ENCODE results near the gene SLC38A11. TPM values are rescaled to one million over a fixed set of nuclear protein-coding genes. Genes with fewer than 3 reads are reported as not detected.

The SLC38A11 gene
- total RNA-seq, 4 donors from 2014 or later, result 2.4 to 12.0 (median 3.3) TPM; not detected in 1

- Histone ChIP-seq H3K27ac (no peak overlapping the region), H3K9me3 (no peaks in the 10 kb centered on the region), H3K27me3 (no peaks in the 10 kb centered on the region), H3K36me3 (no peaks in the 10 kb centered on the region), H3K4me1 (no peaks in the 10 kb centered on the region), H3K4me3 (no peak overlapping the region)
- no peak for DNase-seq
- TF ChIP-seq POLR2AphosphoS5 (IDR thresholded peaks at IDR 0.05), result no peak
- no peak for TF ChIP-seq CTCF (IDR thresholded peaks at IDR 0.05)
- no peak for TF ChIP-seq EP300 (IDR thresholded peaks at IDR 0.05; ENCODE audit: low read depth)
- TF ChIP-seq POLR2A (IDR thresholded peaks at IDR 0.05), result no peak
- WGBS, 2 donors (ENCODE audit: low coverage in 1 of 2), result 35 to 55% methylated on average over 2 of the region's 2 CpGs
- intact Hi-C loops (cut with DNase I; ENCODE audit: low total_unique reads), result no loop called here
- in situ Hi-C loops (cut with MboI; ENCODE audit: low pct_ligation_motif_present in 1 of 4, low pct_unique_long_range_greater_than_20kb in 1 of 4, low sequenced_read_pairs in 3 of 4), result no loop called here
Observed at GRCh38 chr2:164879901-164880535, 75.3 kb downstream of the SLC38A11 start.

- DNase-seq, result no peak
- intact Hi-C loops (cut with DNase I; ENCODE audit: low total_unique reads), result no loop called here
- no peak overlapping the region for H3K27ac ChIP-seq
- H3K27me3 ChIP-seq, result no peaks in the 10 kb centered on the region
- in situ Hi-C loops (cut with MboI; ENCODE audit: low pct_ligation_motif_present in 1 of 4, low pct_unique_long_range_greater_than_20kb in 1 of 4, low sequenced_read_pairs in 3 of 4), result no loop called here
- H3K9me3 ChIP-seq, result no peaks in the 10 kb centered on the region
- no peaks in the 10 kb centered on the region for H3K36me3 ChIP-seq
- H3K4me1 ChIP-seq, result peaks cover 0 to 4% (median 0%) of the 10 kb centered on the region in 4 donors
- no peak overlapping the region for H3K4me3 ChIP-seq
- TF ChIP-seq POLR2AphosphoS5 (IDR thresholded peaks at IDR 0.05), result no peak
- no peak for TF ChIP-seq POLR2A (IDR thresholded peaks at IDR 0.05)
- TF ChIP-seq CTCF (IDR thresholded peaks at IDR 0.05), result no peak
- no peak for TF ChIP-seq EP300 (IDR thresholded peaks at IDR 0.05; ENCODE audit: low read depth)
Observed at GRCh38 chr2:164877927-164878326, 77.4 kb downstream of the SLC38A11 start.

- Histone ChIP-seq H3K9me3 (no peaks in the 10 kb centered on the region), H3K27me3 (no peaks in the 10 kb centered on the region), H3K36me3 (no peaks in the 10 kb centered on the region), H3K4me1 (peaks cover 0 to 4% (median 0%) of the 10 kb centered on the region in 4 donors), H3K27ac (no peak overlapping the region), H3K4me3 (no peak overlapping the region)
- TF ChIP-seq POLR2AphosphoS5 (IDR thresholded peaks at IDR 0.05) (no peak), EP300 (IDR thresholded peaks at IDR 0.05; ENCODE audit: low read depth) (no peak), POLR2A (IDR thresholded peaks at IDR 0.05) (no peak), CTCF (IDR thresholded peaks at IDR 0.05) (no peak)
- in situ Hi-C loops (cut with MboI; ENCODE audit: low pct_ligation_motif_present in 1 of 4, low pct_unique_long_range_greater_than_20kb in 1 of 4, low sequenced_read_pairs in 3 of 4), result no loop called here
- no peak for DNase-seq
- intact Hi-C loops (cut with DNase I; ENCODE audit: low total_unique reads), result no loop called here
- WGBS, 2 donors (ENCODE audit: low coverage in 1 of 2), result 83 to 85% methylated on average over 2 to 4 of the region's 4 CpGs
Observed at GRCh38 chr2:164877169-164877568, 78.2 kb downstream of the SLC38A11 start.

GRCh38 chr2:164875334-164876205, 79.8 kb downstream of the SLC38A11 start:
- Histone ChIP-seq H3K4me3 (no peak overlapping the region), H3K27ac (no peak overlapping the region), H3K36me3 (no peaks in the 10 kb centered on the region), H3K4me1 (peaks cover 0 to 4% (median 0%) of the 10 kb centered on the region in 4 donors), H3K9me3 (no peaks in the 10 kb centered on the region), H3K27me3 (no peaks in the 10 kb centered on the region)
- TF ChIP-seq EP300 (IDR thresholded peaks at IDR 0.05; ENCODE audit: low read depth) (no peak), POLR2A (IDR thresholded peaks at IDR 0.05) (no peak), POLR2AphosphoS5 (IDR thresholded peaks at IDR 0.05) (no peak), CTCF (IDR thresholded peaks at IDR 0.05) (no peak)
- in situ Hi-C loops (cut with MboI; ENCODE audit: low pct_ligation_motif_present in 1 of 4, low pct_unique_long_range_greater_than_20kb in 1 of 4, low sequenced_read_pairs in 3 of 4) (no loop called here), intact Hi-C loops (cut with DNase I; ENCODE audit: low total_unique reads) (no loop called here)
- 95 to 97% methylated on average over 9 to 10 of the region's 10 CpGs for WGBS, 2 donors (ENCODE audit: low coverage in 1 of 2)
- no peak for DNase-seq
